Brain microvascular endothelial cell (primary cell): ENCODE data around the gene SPECC1L.

Experiments used
- DNase-seq: peaks from one replicate; pipeline ENCODE4 v3.0.0-alpha.2; 2020
- H3K27ac ChIP-seq: fragments of 250-450 bp; sonication (Bioruptor Pico); 2 replicates; pipeline ENCODE4 v1.5.1; 2020; ENCODE audit warnings: mild to moderate bottlenecking, moderate library complexity
- H3K27me3 ChIP-seq: fragments of 250-450 bp; sonication (Bioruptor Pico); replicated peaks from 2 replicates; pipeline ENCODE4 v1.5.1; 2020; ENCODE audit warnings: mild to moderate bottlenecking
- H3K36me3 ChIP-seq: fragments of 250-450 bp; sonication (Bioruptor Pico); replicated peaks from 2 replicates; pipeline ENCODE4 v1.5.1; 2020; ENCODE audit warnings: mild to moderate bottlenecking
- H3K4me3 ChIP-seq: 2 replicates; pipeline ENCODE4 v1.5.1; 2011; ENCODE audit warnings: low read depth, mild to moderate bottlenecking, control low read depth, low read length, moderate library complexity
- CTCF ChIP-seq: IDR thresholded peaks from 2 replicates; pipeline ENCODE4 v1.5.1; 2011; ENCODE audit warnings: low read depth, mild to moderate bottlenecking, moderate library complexity, low read length, control low read depth, inconsistent platforms; ENCODE audit errors: missing control alignments
- in situ Hi-C: cut with HindIII; loops from 2 replicates; pipeline ENCODE4 v1.10.0; 2017; ENCODE audit warnings: low sequenced_read_pairs, low pct_ligation_motif_present

The SPECC1L gene

DNA sequence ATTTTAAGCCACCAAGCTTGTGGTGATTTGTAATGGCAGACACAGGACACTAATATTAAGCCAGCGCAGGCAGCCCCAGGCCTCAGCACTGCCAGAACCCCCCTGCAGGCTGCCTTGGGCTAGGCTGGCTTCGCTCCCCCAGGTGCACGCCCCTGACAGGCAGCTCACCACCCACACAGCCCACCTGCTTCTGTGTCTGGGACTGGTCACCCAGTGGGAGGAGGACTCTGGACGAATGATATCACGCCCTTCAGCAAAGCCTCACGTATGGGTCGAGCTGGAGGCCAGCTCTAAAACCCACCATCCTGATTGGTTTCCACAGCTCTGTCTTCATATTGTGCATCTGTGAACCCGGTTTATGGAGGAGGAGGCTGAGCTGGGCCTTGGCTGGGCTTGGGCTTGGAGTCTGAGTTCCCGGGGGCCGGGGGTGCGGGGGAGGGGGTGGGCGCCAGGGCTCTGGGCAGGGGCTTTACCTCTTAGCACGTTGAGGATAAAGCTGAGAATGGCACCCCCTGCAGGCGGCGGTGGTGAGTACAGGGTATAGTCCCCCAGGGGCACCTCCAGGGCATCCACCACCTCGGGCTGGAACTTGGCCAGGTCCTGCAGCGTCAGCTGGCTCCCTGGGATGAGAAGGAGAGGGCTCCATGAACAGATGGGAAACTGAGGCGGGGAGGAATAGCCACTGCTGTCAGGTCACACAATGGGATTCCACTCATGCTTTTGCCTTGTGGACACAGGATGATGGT, 39.5 kb upstream of the SPECC1L start:
- in situ Hi-C loops, result no loop called here
- peak; percentile 60 for TF ChIP-seq CTCF
- no peak for DNase-seq
- Histone ChIP-seq H3K27ac (no peak overlapping the region), H3K4me3 (no peak overlapping the region), H3K36me3 (peaks cover 58% of the 10 kb centered on the region), H3K27me3 (no peaks in the 10 kb centered on the region)

DNA sequence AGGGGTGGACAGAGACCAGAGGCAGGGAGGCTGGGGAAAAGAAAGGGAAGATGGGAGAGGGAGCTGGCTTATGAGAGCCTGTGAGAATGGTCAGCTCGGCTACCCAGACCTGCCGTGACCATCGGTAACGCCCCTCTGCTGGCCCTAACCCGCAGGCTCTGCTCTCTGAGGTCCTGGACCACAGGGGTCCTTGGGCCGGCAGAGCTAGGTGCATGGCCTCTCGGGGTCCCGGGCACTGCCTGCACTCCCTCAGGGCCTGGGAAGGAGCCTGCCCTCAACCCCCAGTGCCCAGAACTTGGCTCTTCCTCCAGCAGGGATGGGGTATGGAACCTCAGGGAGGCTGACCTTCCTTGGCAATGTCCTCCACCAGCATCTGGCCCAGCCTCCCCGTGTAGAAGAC, 38.9 kb upstream of the SPECC1L start:
- Histone ChIP-seq H3K4me3 (no peak overlapping the region), H3K27me3 (no peaks in the 10 kb centered on the region), H3K27ac (no peak overlapping the region), H3K36me3 (peaks cover 56% of the 10 kb centered on the region)
- no peak for TF ChIP-seq CTCF
- in situ Hi-C loops, result no loop called here
- no peak for DNase-seq

GRCh38 chr22:24232124-24232523, 38.5 kb upstream of the SPECC1L start:
- no peak for TF ChIP-seq CTCF
- Histone ChIP-seq H3K36me3 (peaks cover 53% of the 10 kb centered on the region), H3K27me3 (no peaks in the 10 kb centered on the region), H3K4me3 (no peak overlapping the region), H3K27ac (no peak overlapping the region)
- in situ Hi-C loops, result no loop called here
- no peak for DNase-seq

DNA sequence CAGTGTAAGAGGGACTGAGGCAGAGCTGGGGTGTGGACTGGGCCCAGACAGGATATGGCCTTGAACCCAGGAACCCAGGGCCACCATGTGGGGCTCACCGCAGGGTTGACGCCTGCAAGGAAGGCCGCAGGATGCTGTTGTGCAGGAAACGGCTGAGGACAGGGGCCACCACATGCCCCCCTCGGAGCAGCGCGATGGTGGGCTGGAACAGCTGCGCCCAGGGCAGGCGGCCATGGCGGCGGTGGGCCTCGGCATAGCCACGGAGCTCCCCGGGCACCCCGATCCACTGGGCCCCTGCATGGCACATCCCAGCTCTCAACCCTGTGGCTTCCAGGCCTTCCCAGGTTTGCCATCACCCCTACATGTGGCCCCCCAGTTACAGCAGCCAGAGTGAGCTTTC, 37.9 kb upstream of the SPECC1L start:
- no peak for DNase-seq
- TF ChIP-seq CTCF, result no peak
- no peak overlapping the region for H3K4me3 ChIP-seq
- no peak overlapping the region for H3K27ac ChIP-seq
- H3K36me3 ChIP-seq, result peaks cover 47% of the 10 kb centered on the region
- in situ Hi-C loops, result no loop called here
- H3K27me3 ChIP-seq, result no peaks in the 10 kb centered on the region

GRCh38 chr22:24233235-24233634, 37.4 kb upstream of the SPECC1L start:
- no peak for TF ChIP-seq CTCF
- DNase-seq, result no peak
- Histone ChIP-seq H3K27ac (no peak overlapping the region), H3K4me3 (no peak overlapping the region), H3K27me3 (no peaks in the 10 kb centered on the region), H3K36me3 (peaks cover 45% of the 10 kb centered on the region)
- in situ Hi-C loops, result no loop called here

- no peak overlapping the region for H3K4me3 ChIP-seq
- H3K36me3 ChIP-seq, result peaks cover 39% of the 10 kb centered on the region
- no peak for TF ChIP-seq CTCF
- no peak for DNase-seq
- in situ Hi-C loops, result no loop called here
- no peaks in the 10 kb centered on the region for H3K27me3 ChIP-seq
- H3K27ac ChIP-seq, result no peak overlapping the region
Measured at GRCh38 chr22:24233816-24234215, 36.8 kb upstream of the SPECC1L start.
